Heart left ventricle (tissue), 13 donors: Measurements from ENCODE around the gene STARD3.
A peak's percentile ranks its signal among the peaks of the same experiment; 100 is the strongest.

Source experiments
- POLR2A ChIP-seq, 2 donors: fragments of 450-650 bp; IDR thresholded peaks; one replicate each; pipeline ENCODE4 v1.6.1; 2017; ENCODE audit warnings: antibody characterized with exemption in 2 of 2, mild to moderate bottlenecking in 2 of 2, moderate library complexity in 2 of 2
- TF ChIP-seq, protein P1 (sequence below), 12 donors: fragments of 200-600 bp; sonication (generic) in 4 of 12; IDR thresholded peaks; one replicate each; pipeline versions ENCODE4 v1.5.0 to v1.8.0; 2018 to 2022; ENCODE audit warnings: antibody characterized with exemption in 12 of 12, mild to moderate bottlenecking in 5 of 12
- donor health status: ischemic (EF 13 %, LVEDD 7.1; RV severe dilation, severe dysfunction).
- donor health status: DM: no; HTN: yes; CAD: no.
- donor health status: DM: no; HTN: no; CAD: no.
- donor health status: ischemic (EF 25% LVEDD 6.9; RV normal size, moderate dysfunction).
- donor health status: ischemic (EF 25% LVEDD 5.7; RV mildly dilated, moderate dysfunction).
- donor health status: ischemic (EF 35%, LVEDD 5.7; RV mildly dilated, moderate dysfunction).
- donor health status: nonischemic (EF 11% LVEDD 7.7; RV severe dilation, severe dysfunction).
- donor health status: DM: yes; HTN: yes; CAD: no.
- donor health status: PGD.
- donor health status: ischemic (EF 29% LVEDD 5.4; RV normal size, mild dysfunction).
- donor health status: nonischemic (EF 23%, LVEDD 6.1; RV moderate dilation, normal function).

DNA sequence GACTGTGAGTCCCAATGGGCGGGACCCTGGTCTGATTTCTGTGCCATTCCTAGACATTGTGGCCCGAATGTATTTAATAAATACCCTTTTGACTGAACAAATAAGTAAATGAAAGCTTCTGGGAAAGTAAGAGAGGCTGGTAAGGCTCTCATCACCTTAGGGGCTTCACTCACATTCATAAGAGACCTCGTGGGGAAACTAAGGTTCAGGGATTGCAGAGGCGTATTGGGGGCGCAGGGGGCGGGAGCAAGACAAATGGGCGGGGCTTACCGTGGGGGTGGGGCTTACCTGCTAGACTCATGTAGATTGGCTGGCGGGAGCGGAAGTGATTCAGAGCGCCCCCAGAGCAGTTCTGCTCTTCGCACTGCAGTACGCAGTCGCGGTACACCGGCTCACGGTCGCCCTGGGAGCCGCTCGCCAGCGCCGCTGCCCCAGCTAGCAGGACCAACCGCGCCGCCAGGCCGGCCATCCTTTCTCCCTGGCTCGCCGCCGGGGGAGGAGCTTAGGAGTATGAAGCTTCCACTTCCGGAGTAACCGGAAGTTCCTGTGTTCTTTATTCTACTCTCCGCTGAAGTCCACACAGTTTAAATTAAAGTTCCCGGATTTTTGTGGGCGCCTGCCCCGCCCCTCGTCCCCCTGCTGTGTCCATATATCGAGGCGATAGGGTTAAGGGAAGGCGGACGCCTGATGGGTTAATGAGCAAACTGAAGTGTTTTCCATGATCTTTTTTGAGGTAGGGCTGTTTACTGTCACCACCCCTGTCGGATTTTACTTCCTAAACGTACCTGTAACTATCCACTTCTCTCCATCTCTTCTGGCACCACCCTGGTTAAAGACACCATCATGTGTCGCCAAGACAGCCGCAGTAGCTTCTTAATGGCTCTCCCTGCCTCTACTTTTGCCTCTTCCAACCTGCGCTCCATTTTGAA is 50.9 kb downstream of the STARD3 start, which contains the start of gene PGAP3:
- peak in 1 of 2 donors; percentile 67 for TF ChIP-seq POLR2A (IDR thresholded peaks at IDR 0.05)
- TF ChIP-seq, protein P1, sequence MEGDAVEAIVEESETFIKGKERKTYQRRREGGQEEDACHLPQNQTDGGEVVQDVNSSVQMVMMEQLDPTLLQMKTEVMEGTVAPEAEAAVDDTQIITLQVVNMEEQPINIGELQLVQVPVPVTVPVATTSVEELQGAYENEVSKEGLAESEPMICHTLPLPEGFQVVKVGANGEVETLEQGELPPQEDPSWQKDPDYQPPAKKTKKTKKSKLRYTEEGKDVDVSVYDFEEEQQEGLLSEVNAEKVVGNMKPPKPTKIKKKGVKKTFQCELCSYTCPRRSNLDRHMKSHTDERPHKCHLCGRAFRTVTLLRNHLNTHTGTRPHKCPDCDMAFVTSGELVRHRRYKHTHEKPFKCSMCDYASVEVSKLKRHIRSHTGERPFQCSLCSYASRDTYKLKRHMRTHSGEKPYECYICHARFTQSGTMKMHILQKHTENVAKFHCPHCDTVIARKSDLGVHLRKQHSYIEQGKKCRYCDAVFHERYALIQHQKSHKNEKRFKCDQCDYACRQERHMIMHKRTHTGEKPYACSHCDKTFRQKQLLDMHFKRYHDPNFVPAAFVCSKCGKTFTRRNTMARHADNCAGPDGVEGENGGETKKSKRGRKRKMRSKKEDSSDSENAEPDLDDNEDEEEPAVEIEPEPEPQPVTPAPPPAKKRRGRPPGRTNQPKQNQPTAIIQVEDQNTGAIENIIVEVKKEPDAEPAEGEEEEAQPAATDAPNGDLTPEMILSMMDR (IDR thresholded peaks at IDR 0.05), result peak in 1 of 12 donors; percentile 20
